Stimulated activated effector memory CD8-positive, alpha-beta T cell treated with anti-CD3 and anti-CD28 coated beads, Interleukin-12 subunit alpha, Interleukin-12 subunit beta, amount 100 ng/mL, for 72 hours (primary cell): ENCODE results near the gene POC1B.
"Not testable (repeated sequence)": the region's sequence is repeated elsewhere in the genome, so short reads cannot be mapped to it uniquely, and the experiment has no call there.

Source experiments
- ATAC-seq: fragments of 150-1000 bp; cut with Tn5 transposase; 2 replicates; pipeline ENCODE4 v1.10.0; 2021
- DNase-seq, 2 donors: peaks; one replicate each; pipeline ENCODE4 v3.0.0; 2021 to 2022; ENCODE audit warnings: low spot score in 2 of 2
- H3K27ac Mint-ChIP-seq: one replicate; pipeline ENCODE4 v1.8.0; 2022; ENCODE audit warnings: mild to moderate bottlenecking, mixed read lengths
- H3K36me3 Mint-ChIP-seq: one replicate; pipeline ENCODE4 v1.8.0; 2022; ENCODE audit warnings: mild to moderate bottlenecking, mixed read lengths
- H3K4me1 Mint-ChIP-seq: one replicate; pipeline ENCODE4 v1.8.0; 2022; ENCODE audit warnings: mixed read lengths
- H3K4me3 Mint-ChIP-seq: one replicate; pipeline ENCODE4 v1.8.0; 2022; ENCODE audit warnings: mild to moderate bottlenecking, mixed read lengths
- H3K9me3 Mint-ChIP-seq: one replicate; pipeline ENCODE4 v1.8.0; 2022; ENCODE audit warnings: mixed read lengths

POC1B gene

GRCh38 chr12:89468648-89469326, 57.1 kb downstream of the POC1B start:
- ATAC-seq (peak; percentile 66), DNase-seq (no peak)
- Mint-ChIP-seq H3K4me1 (peaks cover 68% of the 10 kb centered on the region), H3K9me3 (no peaks in the 10 kb centered on the region), H3K27ac (peak overlapping the region; percentile 84), H3K36me3 (peaks cover 59% of the 10 kb centered on the region), H3K4me3 (peak overlapping the region; percentile 57)

GRCh38 chr12:89468017-89468416, 57.8 kb downstream of the POC1B start:
- ATAC-seq (peak; percentile 56), DNase-seq (no peak)
- peak overlapping the region; percentile 84 for H3K27ac Mint-ChIP-seq
- H3K4me3 Mint-ChIP-seq: peak overlapping the region; percentile 57
- H3K4me1 Mint-ChIP-seq: peaks cover 68% of the 10 kb centered on the region
- peaks cover 61% of the 10 kb centered on the region for H3K36me3 Mint-ChIP-seq
- no peaks in the 10 kb centered on the region for H3K9me3 Mint-ChIP-seq

- H3K9me3 Mint-ChIP-seq: no peaks in the 10 kb centered on the region
- ATAC-seq (no peak), DNase-seq (no peak)
- no peak overlapping the region for H3K4me3 Mint-ChIP-seq
- H3K36me3 Mint-ChIP-seq: peaks cover 54% of the 10 kb centered on the region
- peaks cover 54% of the 10 kb centered on the region for H3K4me1 Mint-ChIP-seq
- no peak overlapping the region for H3K27ac Mint-ChIP-seq
These were observed 60.8 kb downstream of the POC1B start for GRCh38 chr12:89464974-89465592.

- H3K4me1 Mint-ChIP-seq: peaks cover 26% of the 10 kb centered on the region
- no peaks in the 10 kb centered on the region for H3K9me3 Mint-ChIP-seq
- H3K4me3 Mint-ChIP-seq: peak overlapping the region; percentile 37
- DNase-seq (no peak), ATAC-seq (peak; percentile 92)
- H3K27ac Mint-ChIP-seq: peak overlapping the region; percentile 50
- H3K36me3 Mint-ChIP-seq: peaks cover 68% of the 10 kb centered on the region
These were observed 63.9 kb downstream of the POC1B start for GRCh38 chr12:89461649-89462612.

GRCh38 chr12:89461190-89461589, 64.7 kb downstream of the POC1B start:
- Mint-ChIP-seq H3K4me3 (no peak overlapping the region), H3K27ac (no peak overlapping the region), H3K36me3 (peaks cover 65% of the 10 kb centered on the region), H3K4me1 (peaks cover 19% of the 10 kb centered on the region), H3K9me3 (no peaks in the 10 kb centered on the region)
- ATAC-seq (no peak), DNase-seq (no peak)

- DNase-seq, ATAC-seq, H3K9me3 Mint-ChIP-seq, H3K27ac Mint-ChIP-seq, H3K4me3 Mint-ChIP-seq: not testable (repeated sequence)
- peaks cover 58% of the 10 kb centered on the region for H3K36me3 Mint-ChIP-seq
- peaks cover 18% of the 10 kb centered on the region for H3K4me1 Mint-ChIP-seq
These were observed 66.6 kb downstream of the POC1B start for GRCh38 chr12:89459279-89459678.

GRCh38 chr12:89456565-89456964, 69.3 kb downstream of the POC1B start:
- Mint-ChIP-seq H3K9me3 (no peaks in the 10 kb centered on the region), H3K36me3 (peaks cover 56% of the 10 kb centered on the region), H3K4me1 (peaks cover 21% of the 10 kb centered on the region), H3K4me3 (no peak overlapping the region), H3K27ac (peak overlapping the region; percentile 34)
- DNase-seq: no peak
- ATAC-seq: no peak

- DNase-seq: no peak
- Mint-ChIP-seq H3K9me3 (no peaks in the 10 kb centered on the region), H3K4me3 (no peak overlapping the region), H3K36me3 (peaks cover 39% of the 10 kb centered on the region), H3K4me1 (peaks cover 14% of the 10 kb centered on the region), H3K27ac (peak overlapping the region; percentile 44)
- no peak for ATAC-seq
These were observed 71.6 kb downstream of the POC1B start for GRCh38 chr12:89454080-89454848.

GRCh38 chr12:89453121-89453978, 72.5 kb downstream of the POC1B start:
- H3K4me3 Mint-ChIP-seq: no peak overlapping the region
- H3K4me1 Mint-ChIP-seq: peaks cover 14% of the 10 kb centered on the region
- peaks cover 32% of the 10 kb centered on the region for H3K36me3 Mint-ChIP-seq
- DNase-seq: no peak
- H3K27ac Mint-ChIP-seq: no peak overlapping the region
- H3K9me3 Mint-ChIP-seq: no peaks in the 10 kb centered on the region
- no peak for ATAC-seq

- DNase-seq: no peak
- H3K27ac Mint-ChIP-seq: no peak overlapping the region
These were observed 74.0 kb downstream of the POC1B start for GRCh38 chr12:89451841-89452251.

GRCh38 chr12:89450907-89451306, 74.9 kb downstream of the POC1B start:
- Mint-ChIP-seq H3K4me3 (no peak overlapping the region), H3K4me1 (peaks cover 14% of the 10 kb centered on the region), H3K27ac (no peak overlapping the region), H3K9me3 (no peaks in the 10 kb centered on the region), H3K36me3 (peaks cover 23% of the 10 kb centered on the region)
- no peak for DNase-seq
- no peak for ATAC-seq

More at GRCh38 chr12:89451841-89452251, 74.0 kb downstream of the POC1B start:
- Mint-ChIP-seq H3K9me3 (no peaks in the 10 kb centered on the region), H3K4me3 (no peak overlapping the region), H3K4me1 (peaks cover 14% of the 10 kb centered on the region), H3K36me3 (peaks cover 27% of the 10 kb centered on the region)
- no peak for ATAC-seq

GRCh38 chr12:89448951-89449371, 76.9 kb downstream of the POC1B start:
- ATAC-seq: no peak

GRCh38 chr12:89448526-89448925, 77.3 kb downstream of the POC1B start:
- no peak for ATAC-seq

More at GRCh38 chr12:89448951-89449371, 76.9 kb downstream of the POC1B start:
- H3K4me3 Mint-ChIP-seq: no peak overlapping the region
- H3K9me3 Mint-ChIP-seq: no peaks in the 10 kb centered on the region
- H3K27ac Mint-ChIP-seq: no peak overlapping the region
- peaks cover 6% of the 10 kb centered on the region for H3K4me1 Mint-ChIP-seq
- no peak for DNase-seq
- peaks cover 15% of the 10 kb centered on the region for H3K36me3 Mint-ChIP-seq

GRCh38 chr12:89439941-89440340, 85.9 kb downstream of the POC1B start:
- no peak for ATAC-seq
- Mint-ChIP-seq H3K36me3 (peaks cover 34% of the 10 kb centered on the region), H3K4me1 (peaks cover 28% of the 10 kb centered on the region), H3K9me3 (no peaks in the 10 kb centered on the region), H3K27ac (no peak overlapping the region), H3K4me3 (no peak overlapping the region)
- no peak for DNase-seq

More at GRCh38 chr12:89448526-89448925, 77.3 kb downstream of the POC1B start:
- Mint-ChIP-seq H3K4me1 (peaks cover 5% of the 10 kb centered on the region), H3K9me3 (no peaks in the 10 kb centered on the region), H3K27ac (no peak overlapping the region), H3K36me3 (peaks cover 14% of the 10 kb centered on the region), H3K4me3 (no peak overlapping the region)
- DNase-seq: no peak
